HCT116 (cell line): Measurements from ENCODE around the gene DISP2. TPM values are rescaled to one million over a fixed set of nuclear protein-coding genes. Genes with fewer than 3 reads are reported as not detected.

ENCODE experiments used
- ATAC-seq: fragments of 200-7000 bp; cut with Tn5 transposase; 2 replicates; pipeline ENCODE4 v1.9.1; 2020; ENCODE audit warnings: mild to moderate bottlenecking, moderate library complexity
- BruUV-seq: library from RNA; stranded (reverse); fragments of 400-500 nt; replicated peaks from 2 replicates; lab custom pipeline; 2021; lab: Mats Ljungman, UMichigan
- CTCF ChIA-PET: fragments of 300-600 bp; sonication (Branson Sonifier 250); formaldehyde crosslinking; loops from one replicate; lab custom pipeline; 2021; ENCODE audit warnings: antibody characterized with exemption; lab: Charles Lee
- POLR2A ChIA-PET: fragments of 300-600, 350-600 bp; sonication (Branson Sonifier 250); formaldehyde crosslinking; loops from one replicate; lab custom pipeline; 2021; ENCODE audit warnings: antibody characterized with exemption; lab: Charles Lee
- RAD21 ChIA-PET, 2 experiments: fragments of 300-600 bp; sonication (Branson Sonifier 250); formaldehyde crosslinking; loops; one replicate each; lab custom pipeline; 2023; ENCODE audit warnings: low total read pairs in 2 of 2; ENCODE audit not compliant: uncharacterized antibody in 2 of 2, unreplicated experiment in 2 of 2, low non-redundant PET in 1 of 2; lab: Charles Lee
- DNase-seq: peaks from one replicate; pipeline ENCODE4 v3.0.0-alpha.2; 2010; ENCODE audit warnings: low read depth, low spot score
- H2AFZ ChIP-seq: fragments of 200-600 bp; shearing (Covaris generic), sonication (generic); 2 replicates; pipeline ENCODE4 v1.6.1; 2017; ENCODE audit warnings: low read depth, mixed run types, mixed read lengths, antibody characterized with exemption, low read length; ENCODE audit not compliant: poor library complexity, severe bottlenecking
- H3K27ac ChIP-seq: 2 replicates; pipeline ENCODE4 v1.5.1; 2012; ENCODE audit warnings: low read depth, low read length
- H3K27me3 ChIP-seq: fragments of 200-600 bp; sonication (generic); 2 replicates; pipeline ENCODE4 v1.6.1; 2016; ENCODE audit warnings: mixed run types, low read length, mixed read lengths; ENCODE audit not compliant: insufficient read depth
- H3K36me3 ChIP-seq, 2 experiments: fragments of 200-500 bp in 1 of 2; fragments of 200-600 bp in 1 of 2; sonication (Bioruptor generic) in 1 of 2; sonication (generic) in 1 of 2; 2 replicates each; pipeline versions ENCODE4 v1.5.1 to v1.6.1; 2014 to 2016; ENCODE audit warnings: low read length in 2 of 2, inconsistent platforms in 1 of 2, mixed read lengths in 1 of 2, mixed run types in 1 of 2; ENCODE audit not compliant: insufficient read depth in 2 of 2, control insufficient read depth in 1 of 2
- H3K4me1 ChIP-seq, 2 experiments: fragments of 200-600 bp in 1 of 2; sonication (generic) in 1 of 2; 2 replicates each; pipeline versions ENCODE4 v1.5.1 to v1.6.1; 2012 to 2017; ENCODE audit warnings: low read length in 2 of 2, inconsistent platforms in 1 of 2, mild to moderate bottlenecking in 1 of 2, mixed read lengths in 1 of 2, mixed run types in 1 of 2, moderate library complexity in 1 of 2; ENCODE audit not compliant: insufficient read depth in 2 of 2, control insufficient read depth in 1 of 2
- H3K4me2 ChIP-seq: fragments of 200-600 bp; sonication (generic); 2 replicates; pipeline ENCODE4 v1.6.1; 2017; ENCODE audit warnings: mixed run types, low read length, mixed read lengths
- H3K4me3 ChIP-seq, 2 experiments: fragments of 200-600 bp in 1 of 2; sonication (generic) in 1 of 2; replicated peaks in 1 of 2; 2 replicates each; pipeline ENCODE4 v1.5.1; 2011 to 2016; ENCODE audit warnings: low read length in 2 of 2, control low read depth in 1 of 2, low read depth in 1 of 2, mild to moderate bottlenecking in 1 of 2, mixed read lengths in 1 of 2, mixed run types in 1 of 2
- H3K79me2 ChIP-seq: fragments of 200-600 bp; sonication (generic); 2 replicates; pipeline ENCODE4 v1.6.1; 2017; ENCODE audit warnings: mild to moderate bottlenecking, mixed run types, low read length, moderate library complexity, mixed read lengths; ENCODE audit not compliant: insufficient read depth
- H3K9ac ChIP-seq: fragments of 200-600 bp; sonication (generic); 2 replicates; pipeline ENCODE4 v1.6.1; 2016; ENCODE audit warnings: low read length, mixed read lengths
- H3K9me2 ChIP-seq: fragments of 200-600 bp; sonication (generic), shearing (Covaris generic); 2 replicates; pipeline ENCODE4 v1.6.1; 2017; ENCODE audit warnings: mixed run types, mild to moderate bottlenecking, moderate library complexity; ENCODE audit not compliant: insufficient read depth
- H3K9me3 ChIP-seq, 2 experiments: fragments of 200-500 bp in 1 of 2; fragments of 200-600 bp in 1 of 2; sonication (Bioruptor generic) in 1 of 2; sonication (generic) in 1 of 2; 2 replicates each; pipeline ENCODE4 v1.6.1; 2014 to 2017; ENCODE audit warnings: low read length in 2 of 2, mixed read lengths in 2 of 2, inconsistent platforms in 1 of 2, low read depth in 1 of 2, mild to moderate bottlenecking in 1 of 2, mixed run types in 1 of 2, moderate library complexity in 1 of 2; ENCODE audit not compliant: control insufficient read depth in 1 of 2, insufficient read depth in 1 of 2
- H4K20me1 ChIP-seq: fragments of 200-600 bp; sonication (generic), shearing (Covaris generic); 2 replicates; pipeline ENCODE4 v1.6.1; 2017; ENCODE audit warnings: mixed run types, mild to moderate bottlenecking, moderate library complexity; ENCODE audit not compliant: insufficient read depth
- ATF3 ChIP-seq: IDR thresholded peaks from 2 replicates; pipeline ENCODE4 v1.6.1; 2012
- CBX3 ChIP-seq: IDR thresholded peaks from 2 replicates; pipeline ENCODE4 v1.6.1; 2012; ENCODE audit warnings: low read depth
- CEBPB ChIP-seq: IDR thresholded peaks from 2 replicates; pipeline ENCODE4 v1.6.1; 2012; ENCODE audit warnings: low read depth
- CTCF ChIP-seq, 3 experiments: fragments of 200-600 bp in 1 of 3; sonication (generic) in 1 of 3; IDR thresholded peaks in 2 of 3; conservative IDR thresholded peaks in 1 of 3; 2 replicates each; pipeline ENCODE4 v1.5.1; 2012 to 2017; ENCODE audit warnings: low read depth in 2 of 3, low read length in 2 of 3, antibody characterized with exemption in 1 of 3, borderline replicate concordance in 1 of 3, control low read depth in 1 of 3, mild to moderate bottlenecking in 1 of 3, mixed read lengths in 1 of 3, mixed run types in 1 of 3, moderate library complexity in 1 of 3; ENCODE audit not compliant: insufficient read depth in 1 of 3
- ELF1 ChIP-seq: IDR thresholded peaks from 2 replicates; pipeline ENCODE4 v1.6.1; 2012; ENCODE audit warnings: low read depth, borderline replicate concordance
- EZH2phosphoT487 ChIP-seq: fragments of 200-600 bp; IDR thresholded peaks from 2 replicates; pipeline ENCODE4 v1.6.1; 2018; ENCODE audit warnings: antibody characterized with exemption, borderline replicate concordance
- MAX ChIP-seq: IDR thresholded peaks from 2 replicates; pipeline ENCODE4 v1.6.1; 2012
- YY1 ChIP-seq: IDR thresholded peaks from 2 replicates; pipeline ENCODE4 v1.6.1; 2011; ENCODE audit warnings: low read length, low read depth, moderate library complexity, mild to moderate bottlenecking; ENCODE audit not compliant: insufficient replicate concordance; ENCODE audit errors: extremely low read depth
- intact Hi-C: fragments of 100-400 bp; cut with micrococcal nuclease; formaldehyde crosslinking; loops from 2 replicates; pipeline ENCODE4 v1.10.0; 2022
- total RNA-seq: library from RNA; stranded (reverse); gene quantifications from one replicate; pipeline ENCODE4 v1.2.1, GENCODE V29; 2021; ENCODE audit not compliant: unreplicated experiment

The DISP2 gene
- total RNA-seq, 1 experiment from 2014 or later: 3.3 TPM

GRCh38 chr15:40333922-40334492 is 24.0 kb upstream of the DISP2 start:
- DNase-seq: no peak
- peaks cover 0 to 7% of the 10 kb centered on the region in 2 experiments; a peak in 1 of 4 replicates for H3K36me3 ChIP-seq
- no TSS peak for BruUV-seq

More at GRCh38 chr15:40333922-40334492, 24.0 kb upstream of the DISP2 start:
- ChIA-PET CTCF (no interaction called here), RAD21 (no interaction called here)
- no peak overlapping the region for H3K4me2 ChIP-seq
- no peaks in the 10 kb centered on the region for H3K9me3 ChIP-seq
- H3K9ac ChIP-seq: no peak overlapping the region
- TF ChIP-seq ATF3: no peak
- no peak for TF ChIP-seq CBX3
- no peak for TF ChIP-seq MAX
- no peak for TF ChIP-seq ELF1
- TF ChIP-seq CTCF (IDR thresholded peaks at IDR 0.05 in 2 of 3, conservative IDR thresholded peaks at IDR 0.05 in 1 of 3; ENCODE audit: borderline replicate concordance in 1 of 3, insufficient read depth in 1 of 3, low read depth in 2 of 3, low read length in 2 of 3): no peak
- TF ChIP-seq YY1: no peak
- TF ChIP-seq CEBPB: no peak
- no peak for TF ChIP-seq EZH2phosphoT487
- TF ChIP-seq, all 23 proteins: peak for 0
- no peak overlapping the region for H3K4me3 ChIP-seq
- H3K27ac ChIP-seq: no peak overlapping the region
- POLR2A ChIA-PET: no interaction called here
- intact Hi-C loops: no loop called here
- H4K20me1 ChIP-seq: no peaks in the 10 kb centered on the region
- no peak overlapping the region for H2AFZ ChIP-seq
- no peaks in the 10 kb centered on the region; the same call in 1 of the 2 replicates for H3K79me2 ChIP-seq
- no peaks in the 10 kb centered on the region for H3K27me3 ChIP-seq
- no peaks in the 10 kb centered on the region for H3K9me2 ChIP-seq
- no peak for ATAC-seq
- peaks cover 16 to 19% of the 10 kb centered on the region in 2 experiments for H3K4me1 ChIP-seq
